ENCODE data around the gene ABCF2.

Gene ABCF2

GRCh38 chr7:151175047-151175792 is 51.8 kb downstream of the ABCF2 start:
- DNase-seq (ENCODE audit: low read depth in 2 of 3, low spot score in 1 of 3), result no peak

- DNase-seq (ENCODE audit: low read depth in 2 of 3, low spot score in 1 of 3), result peak in 2 of 3 donors; percentile 13 to 17
Observed at GRCh38 chr7:151174246-151175046, 52.6 kb downstream of the ABCF2 start.

GRCh38 chr7:151173386-151174245 is 53.4 kb downstream of the ABCF2 start:
- DNase-seq (ENCODE audit: low read depth in 2 of 3, low spot score in 1 of 3), result no peak

DNA sequence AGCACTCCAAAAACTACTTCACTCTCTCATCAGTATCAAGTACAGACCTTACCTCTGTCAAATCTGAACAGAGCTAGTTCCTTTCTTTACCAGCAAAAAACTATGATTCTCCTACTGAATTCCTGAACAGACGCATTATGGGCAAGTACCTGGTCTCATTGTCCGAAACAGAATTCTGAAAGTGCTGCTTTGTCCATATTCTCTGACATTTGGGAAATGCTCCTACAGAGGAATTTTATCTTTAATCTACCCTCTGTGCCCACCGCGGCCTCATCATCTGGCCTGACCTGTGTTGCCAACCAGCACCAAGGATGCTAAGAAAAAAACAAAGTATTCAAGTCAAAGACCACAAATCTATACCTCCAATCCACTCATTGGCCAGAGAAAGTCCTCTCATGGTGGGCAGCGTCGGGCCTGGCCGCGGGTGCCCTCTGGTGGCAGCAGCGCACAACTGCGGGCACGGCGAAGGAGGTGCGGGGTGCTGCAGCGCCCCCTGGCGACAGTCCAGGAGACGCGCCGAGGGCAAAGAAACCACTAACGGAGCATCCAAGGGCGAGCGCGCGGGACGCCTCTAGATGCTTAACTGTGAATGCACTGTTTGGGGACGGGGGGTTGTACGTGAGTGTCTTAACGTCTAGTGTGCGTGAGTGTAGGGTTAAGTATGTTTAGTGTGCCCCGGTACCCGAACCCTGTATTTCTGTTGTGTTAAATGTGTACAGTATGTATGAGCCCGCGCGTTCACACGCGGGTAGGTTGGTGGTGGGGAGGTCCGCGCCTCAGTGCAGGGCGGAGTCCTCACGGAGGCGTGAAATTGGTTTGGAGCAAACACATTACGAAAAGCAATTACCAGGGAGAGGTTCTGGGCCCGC is 54.5 kb downstream of the ABCF2 start:
- peak; percentile 59 to 75 (median 65) for DNase-seq (ENCODE audit: low read depth in 2 of 3, low spot score in 1 of 3)

DNA sequence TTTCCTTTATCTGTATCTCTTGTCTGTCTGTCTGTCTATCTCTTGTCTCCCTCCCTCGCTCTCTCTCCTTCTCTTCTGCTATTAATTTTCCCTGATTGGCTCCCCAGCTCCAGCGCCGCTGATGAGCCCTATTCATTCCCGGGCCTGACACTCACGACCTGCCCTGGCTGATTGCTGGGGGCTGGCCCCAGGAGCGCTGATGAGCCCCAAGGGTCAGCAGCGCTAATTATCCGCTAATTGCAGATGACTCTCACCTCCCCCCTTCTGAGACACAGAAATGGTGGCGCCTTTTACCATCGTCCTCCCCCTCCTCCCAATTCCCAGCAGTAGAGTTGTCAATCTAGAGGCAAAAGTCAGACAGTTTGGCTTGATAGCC is 58.2 kb downstream of the ABCF2 start:
- DNase-seq (ENCODE audit: low read depth in 2 of 3, low spot score in 1 of 3), result no peak

DNA sequence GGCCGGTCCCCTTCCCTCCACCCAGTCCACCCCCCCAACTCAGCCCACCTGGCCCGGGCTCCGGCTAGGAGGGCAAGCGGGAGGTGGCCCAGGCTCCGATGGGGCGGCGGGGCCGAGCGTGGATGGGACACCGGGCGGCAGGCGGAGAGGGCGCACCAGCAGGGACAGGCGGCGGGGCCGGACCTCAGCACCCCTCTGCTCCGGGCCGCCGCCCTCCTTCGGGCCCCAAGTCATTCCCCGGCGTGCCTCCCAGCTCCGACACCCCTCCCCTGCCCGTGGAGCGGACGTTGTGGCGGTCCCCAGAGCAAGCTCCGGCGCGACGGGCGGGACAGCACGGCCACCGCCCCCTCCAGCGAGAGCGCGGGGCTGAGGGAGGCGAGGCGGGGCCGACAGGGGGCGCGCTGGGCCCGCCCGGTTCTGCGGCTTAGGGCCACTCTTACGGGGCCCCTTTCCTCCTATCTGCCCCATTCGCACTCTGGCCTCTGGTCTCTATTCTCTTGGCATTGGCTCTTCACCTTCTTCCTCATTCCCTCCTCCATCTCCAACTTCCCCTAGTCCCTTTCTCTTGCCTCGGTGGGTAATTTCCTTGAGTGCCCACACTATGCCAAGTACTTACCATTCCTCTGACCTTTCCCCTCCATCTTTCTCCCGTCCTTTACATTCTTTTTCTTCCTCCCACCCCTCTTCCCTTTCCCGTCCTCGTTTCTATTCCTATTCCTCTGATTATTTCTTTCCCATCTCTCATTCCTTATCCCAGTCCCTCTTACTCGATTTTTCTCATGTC is 58.8 kb downstream of the ABCF2 start:
- peak; percentile 13 to 49 (median 48) for DNase-seq (ENCODE audit: low read depth in 2 of 3, low spot score in 1 of 3)

DNA sequence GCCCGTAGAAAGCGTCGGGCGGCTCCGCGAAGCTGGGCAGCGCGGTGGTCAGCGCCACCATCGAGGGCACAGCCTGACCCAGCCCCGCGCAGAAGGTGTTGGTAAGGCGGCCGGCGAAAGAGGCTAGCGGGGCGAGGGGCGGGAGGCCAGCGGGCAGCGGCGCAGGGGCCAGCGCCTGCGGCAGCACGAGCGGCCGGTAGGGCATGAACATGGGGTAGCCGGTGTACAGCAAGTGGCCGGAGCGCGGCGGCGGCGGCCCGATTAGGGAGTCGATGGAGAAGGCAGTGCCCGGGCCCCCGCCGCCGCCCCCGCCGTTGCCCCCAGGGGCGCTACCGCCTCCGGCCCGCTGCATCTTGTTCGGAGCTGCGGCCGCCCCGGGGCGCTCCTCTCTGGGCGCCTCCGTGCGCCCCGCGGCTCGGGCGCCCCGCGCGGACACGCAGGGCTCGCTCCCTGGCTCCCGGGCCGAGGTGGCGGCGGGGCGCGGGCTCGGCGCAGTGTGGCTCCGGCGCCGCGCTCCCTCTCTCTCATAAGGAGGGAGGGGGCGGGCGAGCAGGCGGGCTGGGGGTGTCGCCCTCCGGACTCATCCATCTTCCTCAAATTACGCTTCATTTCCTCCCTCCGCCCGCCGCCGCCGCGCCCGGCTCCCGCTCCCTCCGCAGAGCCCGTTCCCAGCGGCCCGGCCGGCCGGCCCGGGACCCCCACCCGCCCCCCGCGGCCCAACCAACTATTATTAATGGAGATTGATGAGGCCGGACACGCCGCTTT is 59.6 kb downstream of the ABCF2 start, which contains the start of gene GBX1:
TSS of gene GBX1 (minus strand) at position 498 of the 765 bp plus-strand sequence. CDS start at position 352, 146 bp downstream.
- DNase-seq (ENCODE audit: low read depth in 2 of 3, low spot score in 1 of 3), result no peak

DNA sequence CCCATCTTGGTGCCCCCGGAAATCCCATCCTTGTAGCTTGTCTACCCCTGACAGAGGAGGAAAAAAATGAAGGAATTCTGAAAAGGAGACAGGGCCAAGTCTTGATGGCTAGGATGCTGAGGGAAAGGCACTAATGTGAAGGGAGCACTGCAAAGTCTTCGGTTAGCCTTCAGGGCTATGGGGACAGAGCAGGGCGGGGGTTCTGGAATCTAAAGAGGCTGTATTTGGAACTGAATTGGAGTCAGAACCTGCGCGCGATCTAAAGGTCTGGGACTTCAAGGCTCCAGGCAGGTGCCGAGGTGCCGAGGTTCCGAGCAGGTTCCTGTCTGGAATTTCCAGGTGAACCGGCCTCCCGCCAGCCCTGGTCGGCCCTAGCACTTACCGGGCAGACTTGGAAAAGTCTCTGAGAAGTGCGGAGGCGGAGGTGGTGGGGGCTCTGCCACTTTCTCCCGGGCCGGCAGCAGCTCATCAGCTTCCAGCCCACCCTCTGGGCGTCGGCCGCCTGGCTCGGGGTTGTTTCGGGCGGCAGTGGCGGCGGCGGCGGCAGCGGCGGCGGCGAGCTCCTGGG is 60.3 kb downstream of the ABCF2 start:
- no peak for DNase-seq (ENCODE audit: low read depth in 2 of 3, low spot score in 1 of 3)

Data from stimulated activated CD4-positive, alpha-beta T cell treated with anti-CD3 and anti-CD28 coated beads, Interleukin-12 subunit alpha, Interleukin-12 subunit beta, amount 100 ng/mL, for 48 hours (primary cell).